IPS-NIHi11 (cell line): ENCODE measurements around the gene PHYHD1.
"Not testable (repeated sequence)": the region's sequence is repeated elsewhere in the genome, so short reads cannot be mapped to it uniquely, and the experiment has no call there.

ENCODE experiments used
- DNase-seq: peaks from one replicate; pipeline ENCODE4 v3.0.0; 2012; ENCODE audit warnings: mixed read lengths, low spot score

The PHYHD1 gene

GRCh38 chr9:128921881-128922763 is 1.3 kb downstream of the PHYHD1 start:
- DNase-seq: peak; percentile 84

GRCh38 chr9:128923493-128923883 is 2.7 kb downstream of the PHYHD1 start:
- no peak for DNase-seq

- DNase-seq: peak; percentile 87
Observed at GRCh38 chr9:128927731-128928411, 7.1 kb downstream of the PHYHD1 start.

- no peak for DNase-seq
Observed at GRCh38 chr9:128928624-128929023, 7.8 kb downstream of the PHYHD1 start.

- no peak for DNase-seq
Observed at GRCh38 chr9:128929560-128929959, 8.8 kb downstream of the PHYHD1 start.

- DNase-seq: no peak
Observed at GRCh38 chr9:128933731-128934130, 12.9 kb downstream of the PHYHD1 start.

- DNase-seq: no peak
Observed at GRCh38 chr9:128936171-128936865, 15.5 kb downstream of the PHYHD1 start.

- no peak for DNase-seq
Observed at GRCh38 chr9:128937310-128938165, 16.8 kb downstream of the PHYHD1 start.

GRCh38 chr9:128940271-128940921 is 19.6 kb downstream of the PHYHD1 start:
- DNase-seq: no peak

GRCh38 chr9:128940946-128941755 is 20.4 kb downstream of the PHYHD1 start:
- no peak for DNase-seq

GRCh38 chr9:128943832-128944620 is 23.2 kb downstream of the PHYHD1 start:
- no peak for DNase-seq

GRCh38 chr9:128944966-128945365 is 24.2 kb downstream of the PHYHD1 start:
- not testable (repeated sequence) for DNase-seq

GRCh38 chr9:128945798-128946501 is 25.2 kb downstream of the PHYHD1 start:
- DNase-seq: no peak

- DNase-seq: no peak
Observed at GRCh38 chr9:128946571-128947276, 25.9 kb downstream of the PHYHD1 start.

- no peak for DNase-seq
Observed at GRCh38 chr9:128947277-128947526, 26.4 kb downstream of the PHYHD1 start.

- peak; percentile 100 for DNase-seq
Observed at GRCh38 chr9:128947527-128948301, 26.9 kb downstream of the PHYHD1 start, which contains the start of the genes DOLK and NUP188. TSS of gene DOLK (minus strand) at chr9:128947603. CDS start at chr9:128947303, 300 bp downstream. TSS of gene NUP188 (plus strand) at chr9:128947699. CDS start at chr9:128947720, 21 bp downstream.

- not testable (repeated sequence) for DNase-seq
Observed at GRCh38 chr9:128961403-128961802, 40.6 kb downstream of the PHYHD1 start.
